M059J (cell line): ENCODE results near the gene PFDN2. TPM values are rescaled to one million over a fixed set of nuclear protein-coding genes. Genes with fewer than 3 reads are reported as not detected.

ENCODE experiments used
- DNase-seq: peaks from one replicate; pipeline ENCODE4 v3.0.0-alpha.2; 2012; ENCODE audit warnings: low read depth
- total RNA-seq: library from RNA; depleted of rRNA; stranded (reverse); fragments of >200 nt; shearing (Covaris generic); gene quantifications from 2 replicates; pipeline ENCODE4 v1.2.3, GENCODE V29; 2014; rRNA removed

PFDN2 gene
- total RNA-seq, 1 experiment from 2014 or later, result 105 TPM

- no peak for DNase-seq
These were observed 64.9 kb downstream of the PFDN2 start for GRCh38 chr1:161052899-161053298.

GRCh38 chr1:161051219-161051618, 66.6 kb downstream of the PFDN2 start:
- no peak for DNase-seq

Other genes with a start within 250 kb of the PFDN2 start
- gene ITLN1, start 232.9 kb downstream of the PFDN2 start, total RNA-seq, result not detected in 2 replicates
- not detected in 2 replicates for gene ITLN2, start 163.2 kb downstream of the PFDN2 start, total RNA-seq
- 46.8 and 90.8 TPM in 2 replicates for gene F11R, start 96.9 kb downstream of the PFDN2 start, total RNA-seq
- 0.27 and 0.44 TPM in 2 replicates for gene TSTD1, start 79.1 kb downstream of the PFDN2 start, total RNA-seq
- 82.7 and 89.0 TPM in 2 replicates for gene USF1, start 72.1 kb downstream of the PFDN2 start, total RNA-seq
- 0.12 TPM in 1 of 2 replicates, not detected in the other for gene ARHGAP30, start 48.1 kb downstream of the PFDN2 start, total RNA-seq
- not detected in 2 replicates for gene NECTIN4, start 28.5 kb downstream of the PFDN2 start, total RNA-seq
- 3.0 and 3.9 TPM in 2 replicates for gene KLHDC9, start 19.7 kb downstream of the PFDN2 start, total RNA-seq
- gene NIT1, start 68 bp upstream of the PFDN2 start, total RNA-seq, result 24.5 and 31.5 TPM in 2 replicates
- 34.0 and 36.6 TPM in 2 replicates for gene DEDD, start 14.6 kb upstream of the PFDN2 start, total RNA-seq
- 97.0 and 125 TPM in 2 replicates for gene UFC1, start 35.9 kb upstream of the PFDN2 start, total RNA-seq
- gene USP21, start 41.5 kb upstream of the PFDN2 start, total RNA-seq, result 7.9 and 10.1 TPM in 2 replicates
- 6.2 and 7.2 TPM in 2 replicates for gene PPOX, start 48.4 kb upstream of the PFDN2 start, total RNA-seq
- 36.6 and 41.8 TPM in 2 replicates for gene B4GALT3, start 59.5 kb upstream of the PFDN2 start, total RNA-seq
- gene ADAMTS4, start 81.0 kb upstream of the PFDN2 start, total RNA-seq, result 0.39 and 0.67 TPM in 2 replicates
- gene NDUFS2, start 84.3 kb upstream of the PFDN2 start, total RNA-seq, result 58.4 and 111 TPM in 2 replicates
- not detected in 2 replicates for gene FCER1G, start 97.3 kb upstream of the PFDN2 start, total RNA-seq
- not detected in 2 replicates for gene APOA2, start 105.6 kb upstream of the PFDN2 start, total RNA-seq
- gene TOMM40L, start 108.0 kb upstream of the PFDN2 start, total RNA-seq, result 13.5 and 14.3 TPM in 2 replicates
- gene NR1I3, start 120.2 kb upstream of the PFDN2 start, total RNA-seq, result not detected in 2 replicates
- gene PCP4L1, start 140.7 kb upstream of the PFDN2 start, total RNA-seq, result not detected in 2 replicates
- gene MPZ, start 191.9 kb upstream of the PFDN2 start, total RNA-seq, result 0.62 and 0.89 TPM in 2 replicates
- gene SDHC, start 196.3 kb upstream of the PFDN2 start, total RNA-seq, result 19.2 and 44.2 TPM in 2 replicates
- gene CFAP126, start 249.8 kb upstream of the PFDN2 start, total RNA-seq, result not detected in 2 replicates